OCI-LY1 (cell line): ENCODE measurements around the gene NPSR1.

ENCODE experiments used
- H2AFZ ChIP-seq: fragments of 200-600 bp; sonication (generic), shearing (Covaris generic); 2 replicates; pipeline ENCODE4 v1.6.0; 2014; ENCODE audit warnings: antibody characterized with exemption, mild to moderate bottlenecking, low read length
- H3F3A ChIP-seq: fragments of 200-600 bp; sonication (generic), shearing (Covaris generic); 2 replicates; pipeline ENCODE4 v1.6.0; 2014; ENCODE audit warnings: mild to moderate bottlenecking, antibody characterized with exemption, low read length, moderate library complexity; ENCODE audit not compliant: insufficient read depth
- H3K27ac ChIP-seq: fragments of 200-600 bp; sonication (generic); 2 replicates; pipeline ENCODE4 v1.5.1; 2014; ENCODE audit warnings: low read length, mixed run types, mild to moderate bottlenecking, low read depth; ENCODE audit not compliant: poor library complexity, severe bottlenecking
- H3K27me3 ChIP-seq: fragments of 200-600 bp; sonication (generic); 2 replicates; pipeline ENCODE4 v1.6.0; 2014; ENCODE audit warnings: antibody characterized with exemption, mild to moderate bottlenecking, low read length, moderate library complexity; ENCODE audit not compliant: insufficient read depth
- H3K36me3 ChIP-seq: fragments of 200-600 bp; sonication (generic); 2 replicates; pipeline ENCODE4 v1.6.1; 2014; ENCODE audit warnings: mild to moderate bottlenecking, antibody characterized with exemption, low read length, moderate library complexity, mixed read lengths; ENCODE audit not compliant: insufficient read depth
- H3K4me1 ChIP-seq: fragments of 200-600 bp; sonication (generic); 2 replicates; pipeline ENCODE4 v1.5.1; 2014; ENCODE audit warnings: mild to moderate bottlenecking, low read length, moderate library complexity; ENCODE audit not compliant: insufficient read depth, severe bottlenecking
- H3K4me2 ChIP-seq: fragments of 200-600 bp; sonication (generic), shearing (Covaris generic); 2 replicates; pipeline ENCODE4 v1.6.1; 2014; ENCODE audit warnings: low read length
- H3K4me3 ChIP-seq: fragments of 200-600 bp; sonication (generic); 2 replicates; pipeline ENCODE4 v1.5.1; 2014; ENCODE audit warnings: low read length, low read depth, mild to moderate bottlenecking, mixed read lengths; ENCODE audit not compliant: poor library complexity, severe bottlenecking
- H3K79me2 ChIP-seq: fragments of 200-600 bp; shearing (Covaris generic); 2 replicates; pipeline ENCODE4 v1.6.1; 2016; ENCODE audit warnings: mixed run types, low read length, mixed read lengths; ENCODE audit not compliant: insufficient read depth
- H3K9ac ChIP-seq: fragments of 200-600 bp; sonication (generic), shearing (Covaris generic); 2 replicates; pipeline ENCODE4 v1.6.1; 2014; ENCODE audit warnings: mild to moderate bottlenecking, low read length, mixed read lengths
- H3K9me2 ChIP-seq: fragments of 200-600 bp; sonication (generic), shearing (Covaris generic); 2 replicates; pipeline ENCODE4 v1.6.1; 2014; ENCODE audit warnings: low read depth, mild to moderate bottlenecking, low read length, mixed read lengths
- H3K9me3 ChIP-seq: fragments of 200-600 bp; shearing (Covaris generic); 2 replicates; pipeline ENCODE4 v1.6.1; 2014; ENCODE audit warnings: low read length, mixed read lengths
- H4K20me1 ChIP-seq: fragments of 200-600 bp; sonication (generic), shearing (Covaris generic); 2 replicates; pipeline ENCODE4 v1.6.0; 2016; ENCODE audit warnings: mild to moderate bottlenecking, low read length; ENCODE audit not compliant: insufficient read depth
- CTCF ChIP-seq: fragments of 200-600 bp; sonication (generic), shearing (Covaris generic); IDR thresholded peaks from 2 replicates; pipeline ENCODE4 v1.5.1; 2017; ENCODE audit warnings: mild to moderate bottlenecking, antibody characterized with exemption, low read length, moderate library complexity, mixed read lengths
- EZH2 ChIP-seq: fragments of 200-600 bp; sonication (generic), shearing (Covaris generic); IDR thresholded peaks from 2 replicates; pipeline ENCODE4 v1.8.0; 2017; ENCODE audit warnings: borderline replicate concordance, mixed run types, mild to moderate bottlenecking, antibody characterized with exemption, low read length, moderate library complexity, mixed read lengths

The NPSR1 gene

GRCh38 chr7:34762764-34763163 lies 104.7 kb downstream of the NPSR1 start:
- H4K20me1 ChIP-seq, result no peaks in the 10 kb centered on the region
- TF ChIP-seq CTCF (no peak), EZH2 (no peak)
- no peaks in the 10 kb centered on the region for H3K79me2 ChIP-seq
- no peaks in the 10 kb centered on the region for H3K36me3 ChIP-seq
- H2AFZ ChIP-seq, result no peak overlapping the region
- no peaks in the 10 kb centered on the region for H3K27me3 ChIP-seq
- no peaks in the 10 kb centered on the region for H3F3A ChIP-seq
- H3K9me2 ChIP-seq, result no peaks in the 10 kb centered on the region
- H3K9me3 ChIP-seq, result no peaks in the 10 kb centered on the region
- H3K4me1 ChIP-seq, result no peaks in the 10 kb centered on the region
- no peak overlapping the region for H3K4me2 ChIP-seq
- H3K4me3 ChIP-seq, result no peak overlapping the region
- H3K27ac ChIP-seq, result no peak overlapping the region
- no peak overlapping the region for H3K9ac ChIP-seq

DNA sequence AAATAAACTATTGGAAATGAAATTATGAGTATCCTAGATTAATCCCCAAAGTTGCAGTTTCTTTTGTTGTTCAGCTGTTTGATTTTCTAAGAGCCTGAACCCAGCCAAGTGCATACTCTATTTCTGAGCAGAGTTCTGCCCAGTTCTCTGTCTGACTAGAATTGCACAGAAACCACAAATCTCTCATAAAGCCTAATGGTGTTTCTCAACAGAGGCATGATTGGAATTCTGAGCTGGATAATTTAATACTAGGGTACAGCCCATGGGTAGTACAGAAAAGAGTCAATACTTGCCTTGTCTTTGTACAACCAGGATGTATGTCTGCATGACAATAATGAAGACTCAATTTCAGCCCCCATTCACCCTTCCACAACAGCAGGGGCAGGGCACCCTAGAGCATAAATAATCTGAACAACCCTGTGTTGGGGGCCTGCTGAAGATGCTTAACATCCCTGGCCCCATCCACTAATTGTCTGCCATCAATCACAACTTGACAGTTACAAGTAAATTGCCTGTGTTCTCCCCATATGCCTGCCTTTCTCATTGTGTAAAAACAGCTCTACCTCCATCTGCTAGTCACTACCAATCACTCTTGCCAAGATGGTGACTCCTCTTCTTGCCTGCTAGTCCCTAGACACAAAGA lies 114.4 kb downstream of the NPSR1 start:
- TF ChIP-seq EZH2 (no peak), CTCF (no peak)
- Histone ChIP-seq H3K9me2 (no peaks in the 10 kb centered on the region), H4K20me1 (no peaks in the 10 kb centered on the region), H3K79me2 (no peaks in the 10 kb centered on the region), H3K9me3 (no peaks in the 10 kb centered on the region), H3K27ac (no peak overlapping the region), H3K4me3 (no peak overlapping the region), H3K4me2 (no peak overlapping the region), H2AFZ (no peak overlapping the region), H3K9ac (no peak overlapping the region), H3K4me1 (no peaks in the 10 kb centered on the region), H3K36me3 (no peaks in the 10 kb centered on the region), H3F3A (no peaks in the 10 kb centered on the region), H3K27me3 (no peaks in the 10 kb centered on the region)

- H3F3A ChIP-seq, result no peaks in the 10 kb centered on the region
- TF ChIP-seq EZH2 (no peak), CTCF (no peak)
- no peaks in the 10 kb centered on the region for H4K20me1 ChIP-seq
- no peak overlapping the region for H3K9ac ChIP-seq
- no peaks in the 10 kb centered on the region for H3K36me3 ChIP-seq
- H3K9me2 ChIP-seq, result no peaks in the 10 kb centered on the region
- H3K27me3 ChIP-seq, result no peaks in the 10 kb centered on the region
- H3K4me3 ChIP-seq, result no peak overlapping the region
- no peaks in the 10 kb centered on the region for H3K9me3 ChIP-seq
- no peaks in the 10 kb centered on the region for H3K79me2 ChIP-seq
- H2AFZ ChIP-seq, result no peak overlapping the region
- no peaks in the 10 kb centered on the region for H3K4me1 ChIP-seq
- H3K27ac ChIP-seq, result no peak overlapping the region
- H3K4me2 ChIP-seq, result no peak overlapping the region
Observed at GRCh38 chr7:34776748-34777358, 118.8 kb downstream of the NPSR1 start.
